Activated naive CD4-positive, alpha-beta T cell treated with anti-CD3 and anti-CD28 coated beads, Interleukin-2, amount 10 ng/mL, durations not matched to agents 5 hours and 36 hours (primary cell): ENCODE measurements around the gene DDX25. TPM values are rescaled to one million over a fixed set of nuclear protein-coding genes. Genes with fewer than 3 reads are reported as not detected.

Experiments
- total RNA-seq, 2 experiments: library from RNA; stranded (reverse); gene quantifications; one replicate each; pipeline ENCODE4 v1.2.3, GENCODE V29; 2021

DDX25 gene
- not detected for total RNA-seq

DNA sequence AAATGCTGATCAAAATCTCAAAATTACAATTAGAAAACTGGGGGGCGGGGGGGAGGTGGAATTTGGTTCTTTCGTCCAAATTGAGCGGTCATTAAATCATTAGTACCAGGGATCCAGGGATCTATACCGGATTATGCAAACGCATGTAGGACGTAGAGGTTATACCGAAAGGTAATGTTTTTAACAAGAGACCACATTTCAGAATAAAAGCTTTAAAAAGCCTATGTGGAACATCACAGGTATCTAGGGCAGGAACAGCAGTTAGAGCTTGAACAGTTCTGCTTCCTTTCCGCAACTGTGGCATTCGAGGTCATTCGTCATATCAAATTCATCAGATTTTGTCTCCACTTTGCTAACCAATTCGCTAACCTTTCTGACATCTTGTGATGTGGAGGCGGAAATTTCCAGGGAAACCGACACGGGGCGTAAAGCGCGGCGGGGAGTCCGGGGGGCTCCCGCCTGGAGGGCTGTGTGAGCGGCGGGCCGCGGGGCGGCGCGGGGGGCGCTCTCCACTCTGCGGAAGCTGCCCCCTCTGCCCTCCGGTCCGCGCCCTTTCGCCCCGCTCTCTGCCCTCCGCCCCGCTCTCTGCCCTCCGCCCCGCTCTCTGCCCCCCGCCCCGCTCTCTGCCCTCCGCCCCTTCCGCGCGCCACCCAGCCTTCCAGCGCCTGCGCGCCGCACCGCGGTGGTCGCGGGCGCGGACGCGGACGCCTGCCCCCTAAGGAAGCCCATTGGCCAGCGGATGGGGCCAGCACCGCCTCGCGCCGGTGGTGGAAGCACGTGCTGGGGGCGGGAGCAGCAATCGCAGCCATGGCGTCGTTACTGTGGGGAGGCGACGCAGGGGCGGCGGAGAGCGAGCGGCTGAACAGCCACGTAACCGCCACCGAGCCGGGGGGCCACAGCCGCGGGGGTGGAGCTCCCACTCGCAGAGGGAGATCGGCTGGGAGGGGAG lies at the start of gene DDX25:
Gene DDX25 (plus strand): TSS at position 798 of the 949 bp plus-strand sequence. CDS start 10 bp downstream, at position 808.

DNA sequence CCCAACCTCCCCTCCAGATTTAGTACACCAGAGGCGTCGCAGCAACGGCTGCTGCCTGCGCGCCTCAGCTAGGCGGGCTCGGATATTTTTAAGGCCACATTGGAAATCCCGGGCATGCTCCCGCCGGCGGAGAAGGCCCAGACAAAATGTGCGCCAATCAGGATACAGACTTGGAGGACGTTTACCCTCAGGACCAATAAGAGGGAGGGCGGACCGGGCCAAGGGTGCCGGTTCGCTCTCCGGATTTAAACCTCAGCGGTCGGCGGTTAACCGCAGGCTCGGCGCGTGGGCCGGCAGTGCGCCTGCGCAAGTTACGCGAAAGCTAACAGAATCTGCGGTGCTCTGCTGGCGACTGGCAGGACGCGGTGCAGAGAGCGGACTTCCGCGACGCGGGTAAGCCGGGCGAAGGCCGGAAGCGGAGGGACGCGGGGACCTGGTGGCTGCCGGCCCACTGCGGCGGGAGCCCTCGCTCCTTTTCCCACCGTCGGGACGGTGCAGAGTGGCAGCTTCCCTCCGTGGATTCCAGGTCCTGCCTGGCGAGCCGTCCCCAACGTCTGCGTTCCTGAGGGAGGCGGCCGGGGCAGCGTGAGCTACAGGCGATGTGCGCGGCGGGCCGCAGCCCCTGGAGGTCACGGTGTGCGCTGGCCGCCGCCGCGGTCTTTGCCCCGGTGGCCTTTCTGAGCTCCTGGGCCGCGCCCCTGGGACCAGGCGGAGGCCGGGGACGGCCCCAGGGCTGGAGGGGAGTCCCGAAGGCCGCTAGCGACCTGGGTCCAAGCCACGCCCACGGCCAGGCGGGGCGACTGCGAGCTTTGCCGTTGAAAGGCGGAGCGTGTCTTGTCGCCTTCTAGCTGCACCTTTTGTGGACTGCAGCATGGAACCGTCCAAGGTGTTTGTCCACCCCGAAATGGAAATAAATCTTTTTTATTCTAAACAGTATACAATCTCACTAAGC lies 16.7 kb upstream of the DDX25 start, which contains the start of gene HYLS1:
Gene HYLS1 (plus strand): TSS at position 296 of the 952 bp plus-strand sequence. CDS start 11,701 bp downstream, outside the sequence.

DNA sequence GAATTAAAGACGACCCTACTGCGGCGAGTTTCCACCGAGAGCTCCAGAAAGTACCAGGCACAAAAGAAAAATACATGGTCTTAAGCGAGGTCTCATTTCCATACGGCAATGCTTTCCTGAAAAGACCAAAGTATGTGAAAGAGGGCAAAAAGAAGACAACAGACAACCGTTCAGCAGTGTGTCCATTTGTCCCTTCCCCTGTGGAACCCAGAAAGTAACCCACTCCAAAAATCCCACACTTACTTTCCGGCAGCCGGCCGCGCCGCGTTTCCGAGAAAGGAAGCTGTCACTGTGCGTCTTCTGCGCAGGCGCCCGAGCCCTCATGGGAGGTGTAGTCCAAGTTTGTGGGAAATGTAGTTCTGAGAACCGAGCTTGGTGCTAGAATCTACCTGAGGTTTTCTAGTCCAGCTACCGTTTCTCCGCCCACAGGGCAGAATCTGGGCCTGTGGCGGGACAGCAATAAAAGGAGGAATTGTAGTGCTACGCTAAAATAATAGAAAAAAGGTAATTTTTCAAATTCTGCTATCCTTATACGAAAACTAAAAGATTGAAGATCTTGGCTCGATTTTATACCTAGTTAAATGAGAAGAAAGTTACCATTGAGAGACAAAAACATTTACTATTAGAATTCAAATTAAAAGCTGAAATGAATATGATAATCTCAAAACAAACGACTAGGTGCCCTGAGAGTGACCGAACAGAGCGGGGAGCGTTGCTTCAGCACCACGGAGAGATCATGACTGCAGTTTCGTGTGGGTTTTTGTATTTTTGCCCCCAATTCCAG lies 1.2 kb upstream of the DDX25 start, which contains the start of gene PUS3:
Gene PUS3 (minus strand): TSS at position 280 of the 784 bp plus-strand sequence. CDS start 6,922 bp downstream, outside the sequence.

DNA sequence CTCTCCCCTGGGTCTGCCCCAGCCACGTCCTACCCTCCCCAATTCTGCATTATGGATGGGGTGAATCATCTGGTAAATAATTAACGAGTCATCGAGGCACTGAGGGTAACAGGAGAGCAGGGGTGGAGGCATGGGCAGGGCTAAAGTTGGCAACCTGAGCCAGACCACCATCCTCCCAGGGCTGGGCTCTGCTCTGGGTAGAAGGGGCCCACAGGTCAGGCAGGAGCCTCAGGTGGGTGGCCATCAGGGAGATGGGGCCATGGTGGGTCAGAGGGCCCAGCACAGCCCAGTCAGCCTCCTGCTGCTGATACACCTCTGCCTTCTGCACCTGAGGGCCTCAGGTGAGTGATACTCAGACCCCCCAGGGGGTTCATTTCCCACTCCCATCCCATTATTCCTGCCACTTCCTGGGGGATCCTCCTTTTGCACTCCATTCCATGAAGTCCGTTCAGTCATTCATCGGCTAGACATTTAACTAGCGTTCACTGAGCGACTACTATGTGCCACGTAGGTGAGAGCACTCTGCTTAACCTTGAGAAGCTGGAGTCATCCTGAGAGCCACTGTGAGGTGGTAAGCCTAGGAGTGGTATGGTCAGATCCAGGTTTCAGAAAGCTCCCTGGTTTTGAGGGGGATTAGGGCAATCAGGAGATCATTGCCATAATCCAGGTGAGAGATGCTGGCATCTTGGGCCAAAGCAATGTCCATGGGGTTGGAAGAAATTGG lies 41.7 kb downstream of the DDX25 start, which contains the start of gene VSIG10L2:
Gene VSIG10L2 (plus strand): TSS at position 248 of the 724 bp plus-strand sequence. CDS start 12 bp downstream, at position 260.

Other genes with a start within 250 kb of the DDX25 start
- gene ACRV1, start 223.7 kb upstream of the DDX25 start, total RNA-seq, result not detected
- not detected for gene PATE1, start 158.2 kb upstream of the DDX25 start, total RNA-seq
- not detected for gene PATE2, start 125.7 kb upstream of the DDX25 start, total RNA-seq
- gene PATE3, start 116.4 kb upstream of the DDX25 start, total RNA-seq, result not detected
- gene PATE4, start 71.2 kb upstream of the DDX25 start, total RNA-seq, result not detected
- 10 to 100 TPM; 17.1 to 17.2 TPM for gene HYLS1, start 16.8 kb upstream of the DDX25 start, total RNA-seq
- gene PUS3, start 1.3 kb upstream of the DDX25 start, total RNA-seq, result 10 to 100 TPM in 1 of 2 experiments, 1 to 10 TPM in 1; 9.4 to 12.6 TPM
- gene VSIG10L2, start 41.5 kb downstream of the DDX25 start, total RNA-seq, result not detected
- gene CDON, start 158.4 kb downstream of the DDX25 start, total RNA-seq, result 1 to 10 TPM; 3.2 to 3.4 TPM